ENCODE measurements around the gene BZW2. TPM values are rescaled to one million over a fixed set of nuclear protein-coding genes. Genes with fewer than 3 reads are reported as not detected.
A peak's percentile ranks its signal among the peaks of the same experiment; 100 is the strongest.

Gene BZW2
- total RNA-seq (2021; ENCODE audit: unreplicated experiment) (80.9 TPM), Bru-seq, nascent RNA (percentile 91 among the genes with signal in this experiment), BruChase-seq, experiment 1, labeled RNA remaining after a 2-hour chase (percentile 79 among the genes with signal in this experiment), BruChase-seq, experiment 2, labeled RNA remaining after a 6-hour chase (percentile 80 among the genes with signal in this experiment)
- polyA plus RNA-seq (2012; ENCODE audit: insufficient read length) = 58.7 TPM
- long read RNA-seq, transcript BZW2-201 (12 exons, 1,860 nt) = major isoform, 73 of 113 reads
- long read RNA-seq, transcript BZW2-207 (12 exons, 1,862 nt) = minor isoform, 23 of 113 reads
- long read RNA-seq, partial matches to known transcripts = 8 of 113 reads
- long read RNA-seq, other reads (novel, unspliced or antisense) = 5 of 113 reads

GRCh38 chr7:16645593-16646471 lies at the start of gene BZW2, which contains the start of gene ANKMY2:
Gene BZW2 (plus strand): TSS chr7:16646181. CDS start chr7:16665444, 19,263 bp downstream.
Gene ANKMY2 (minus strand): TSS chr7:16645754. CDS start chr7:16645573, 181 bp downstream.
- peak; percentile 79 for DNase-seq (ENCODE audit: low read depth, low spot score)
- ChIA-PET POLR2A (interaction anchor here (0.7 kb wide), 1 partner anchor 48 kb away, joined by 4 read pairs; no protein-coding TSS in a partner anchor), CTCF (interaction anchor here (1.0 kb wide), 1 partner anchor 225 kb away, joined by 4 read pairs; the partner anchor contains the start of gene CRPPA)
- Histone ChIP-seq H3K27me3 (ENCODE audit: control insufficient read depth, insufficient read depth, low read length) (no peaks in the 10 kb centered on the region), H3K4me1 (ENCODE audit: control insufficient read depth, insufficient read depth, low read length) (peaks cover 43% of the 10 kb centered on the region), H3K27ac (ENCODE audit: low read length) (peak within 1 kb of the TSS; percentile 93), H3K4me3 (ENCODE audit: low read depth in 2 of 2, low read length in 2 of 2) (peak within 1 kb of the TSS; percentile 76 to 95), H3K36me3 (ENCODE audit: control insufficient read depth, insufficient read depth, low read length) (no peaks in the 10 kb centered on the region; the same call in 1 of the 2 replicates), H3K9me3 (ENCODE audit: control insufficient read depth, insufficient read depth, low read depth, low read length) (no peaks in the 10 kb centered on the region)
- in situ Hi-C loops (cut with HindIII; ENCODE audit: low pct_unique_long_range_greater_than_20kb, low sequenced_read_pairs) = no loop called here
- intact Hi-C loops (cut with micrococcal nuclease; ENCODE audit: unreplicated experiment) = no loop called here
- TF ChIP-seq SIN3A (IDR thresholded peaks at IDR 0.05; ENCODE audit: borderline replicate concordance, insufficient read depth, low read depth, low read length) (peak; percentile 98), TCF7L2 (IDR thresholded peaks at IDR 0.05; ENCODE audit: low read depth, low read length) (no peak; the same call in 1 of the 2 replicates), CTCF (IDR thresholded peaks at IDR 0.05) (no peak), REST (IDR thresholded peaks at IDR 0.05; ENCODE audit: insufficient read depth in 1 of 2, low read depth in 2 of 2, low read length in 1 of 2) (0 out of 4 replicates have a peak, but pooled peaks of 1 of the 2 experiments have one; percentile 31), POLR2AphosphoS5 (IDR thresholded peaks at IDR 0.05; ENCODE audit: low read depth, low read length) (peak; percentile 84)
- peak; percentile 95 for ATAC-seq
- no TSS peak for BruUV-seq (replicated peaks)

DNA sequence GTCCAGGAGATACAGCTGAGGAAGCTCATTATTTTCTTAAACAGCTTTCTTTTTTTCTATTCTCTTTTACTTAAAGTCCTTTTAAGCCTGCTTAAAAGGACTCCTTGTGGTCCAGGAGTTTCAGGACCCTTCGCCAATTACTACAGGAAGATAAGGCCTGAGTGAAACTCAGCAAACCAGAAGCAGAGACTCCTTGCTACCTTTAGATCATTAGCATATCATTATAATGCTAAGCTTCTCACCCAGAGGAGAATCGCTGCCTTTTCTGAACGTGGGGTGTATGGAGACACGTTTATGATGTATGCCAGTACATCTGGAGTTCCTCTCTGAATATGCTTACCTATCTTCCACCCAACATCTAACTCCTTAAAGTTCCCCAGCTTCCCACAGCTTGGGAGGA lies 48.0 kb upstream of the BZW2 start:
- H3K9me3 ChIP-seq (ENCODE audit: control insufficient read depth, insufficient read depth, low read depth, low read length) = no peaks in the 10 kb centered on the region
- TF ChIP-seq POLR2AphosphoS5 (IDR thresholded peaks at IDR 0.05; ENCODE audit: low read depth, low read length) = no peak
- TF ChIP-seq TCF7L2 (IDR thresholded peaks at IDR 0.05; ENCODE audit: low read depth, low read length) = no peak
- TF ChIP-seq SIN3A (IDR thresholded peaks at IDR 0.05; ENCODE audit: borderline replicate concordance, insufficient read depth, low read depth, low read length) = no peak
- TF ChIP-seq REST (IDR thresholded peaks at IDR 0.05; ENCODE audit: insufficient read depth in 1 of 2, low read depth in 2 of 2, low read length in 1 of 2) = no peak
- TF ChIP-seq CTCF (IDR thresholded peaks at IDR 0.05) = no peak
- in situ Hi-C loops (cut with HindIII; ENCODE audit: low pct_unique_long_range_greater_than_20kb, low sequenced_read_pairs) (no loop called here), intact Hi-C loops (cut with micrococcal nuclease; ENCODE audit: unreplicated experiment) (no loop called here)
- H3K27me3 ChIP-seq (ENCODE audit: control insufficient read depth, insufficient read depth, low read length) = no peaks in the 10 kb centered on the region
- DNase-seq (ENCODE audit: low read depth, low spot score) (no peak), ATAC-seq (no peak)
- BruUV-seq (replicated peaks) = no TSS peak
- no peak overlapping the region for H3K4me3 ChIP-seq (ENCODE audit: low read depth in 2 of 2, low read length in 2 of 2)
- ChIA-PET POLR2A (interaction anchor here (0.5 kb wide), 1 partner anchor 48 kb away, joined by 4 read pairs; the partner anchor contains the start of gene ANKMY2), CTCF (no interaction called here)
- H3K27ac ChIP-seq (ENCODE audit: low read length) = no peak overlapping the region
- H3K4me1 ChIP-seq (ENCODE audit: control insufficient read depth, insufficient read depth, low read length) = no peaks in the 10 kb centered on the region
- H3K36me3 ChIP-seq (ENCODE audit: control insufficient read depth, insufficient read depth, low read length) = 0 out of 2 replicates have a peak, but pooled peaks cover 5% of the 10 kb centered on the region

All from Panc1 (cell line).